Measurements from ENCODE around the gene NCKAP5. TPM values are rescaled to one million over a fixed set of nuclear protein-coding genes. Genes with fewer than 3 reads are reported as not detected.
"Not testable (repeated sequence)": the region's sequence is repeated elsewhere in the genome, so short reads cannot be mapped to it uniquely, and the experiment has no call there.

Gene NCKAP5
- total RNA-seq, 1 experiment from 2014 or later, result 6.5 TPM

DNA sequence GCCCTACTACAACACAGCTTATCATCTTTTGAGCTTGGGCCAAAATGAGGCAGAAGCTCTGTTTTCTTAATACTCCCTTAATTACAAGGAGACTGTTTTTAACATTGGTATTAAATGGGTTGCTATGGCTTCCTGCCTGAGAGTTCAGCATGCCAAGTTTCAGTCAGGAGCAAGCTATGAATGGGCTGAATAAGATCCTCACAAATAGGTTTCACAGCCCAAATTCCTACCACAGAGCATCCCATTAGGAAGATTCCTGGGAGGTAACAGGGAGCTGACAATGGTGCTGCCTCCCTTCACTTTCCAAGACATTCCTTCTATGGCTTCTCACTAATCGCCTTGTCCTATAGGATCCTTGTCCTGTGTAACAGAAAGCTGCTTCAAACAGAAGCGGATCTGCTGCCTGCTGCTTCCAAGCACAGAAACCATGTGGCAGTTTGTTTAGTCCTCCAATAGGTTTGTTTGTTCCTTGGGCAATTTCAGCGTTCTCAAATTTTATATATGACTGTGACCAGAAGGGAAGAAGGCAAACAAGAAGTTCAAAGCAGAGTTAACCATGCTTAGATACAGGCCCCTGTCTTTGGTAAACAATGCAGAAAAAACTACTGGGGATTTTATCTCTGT, 70.9 kb downstream of the NCKAP5 start:
- peak; percentile 53 for DNase-seq (ENCODE audit: low read depth)

DNA sequence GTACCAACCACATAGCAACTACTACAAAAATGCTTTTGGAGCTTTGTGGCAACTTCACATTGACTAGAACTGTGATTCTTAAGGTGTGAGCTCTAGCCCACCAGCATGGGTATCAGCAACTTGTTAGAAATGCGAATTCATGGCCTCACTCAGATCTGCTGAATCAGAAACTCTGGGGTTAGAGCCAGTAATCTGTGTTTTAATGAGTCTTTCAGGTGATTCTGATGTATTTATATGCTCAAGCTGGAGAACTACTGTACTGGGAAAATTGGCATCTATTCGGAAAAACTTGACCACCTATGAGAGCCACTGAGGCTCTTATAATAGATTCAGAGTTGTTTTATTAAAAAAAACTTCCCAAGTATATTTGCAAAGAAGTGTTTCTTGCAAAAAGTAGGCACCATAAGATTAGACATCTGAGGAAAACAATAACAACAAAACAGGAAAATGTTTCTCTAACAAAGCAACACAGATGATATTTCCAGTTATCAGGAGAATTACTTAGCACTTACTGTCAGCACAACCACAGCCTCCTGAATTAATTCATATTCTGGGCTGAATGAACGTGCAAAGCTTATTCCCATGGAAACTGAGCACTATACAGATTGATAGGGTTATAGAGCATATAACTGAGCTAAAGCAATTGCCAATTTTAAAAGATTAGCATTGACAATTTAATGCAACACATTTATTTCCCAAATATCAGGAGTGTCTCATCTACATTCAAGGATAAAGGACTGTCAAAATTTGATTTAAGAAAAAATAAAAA, 71.6 kb downstream of the NCKAP5 start:
- DNase-seq (ENCODE audit: low read depth), result no peak

- DNase-seq (ENCODE audit: low read depth), result no peak
Measured at GRCh38 chr2:133495226-133495625, 73.0 kb downstream of the NCKAP5 start.

DNA sequence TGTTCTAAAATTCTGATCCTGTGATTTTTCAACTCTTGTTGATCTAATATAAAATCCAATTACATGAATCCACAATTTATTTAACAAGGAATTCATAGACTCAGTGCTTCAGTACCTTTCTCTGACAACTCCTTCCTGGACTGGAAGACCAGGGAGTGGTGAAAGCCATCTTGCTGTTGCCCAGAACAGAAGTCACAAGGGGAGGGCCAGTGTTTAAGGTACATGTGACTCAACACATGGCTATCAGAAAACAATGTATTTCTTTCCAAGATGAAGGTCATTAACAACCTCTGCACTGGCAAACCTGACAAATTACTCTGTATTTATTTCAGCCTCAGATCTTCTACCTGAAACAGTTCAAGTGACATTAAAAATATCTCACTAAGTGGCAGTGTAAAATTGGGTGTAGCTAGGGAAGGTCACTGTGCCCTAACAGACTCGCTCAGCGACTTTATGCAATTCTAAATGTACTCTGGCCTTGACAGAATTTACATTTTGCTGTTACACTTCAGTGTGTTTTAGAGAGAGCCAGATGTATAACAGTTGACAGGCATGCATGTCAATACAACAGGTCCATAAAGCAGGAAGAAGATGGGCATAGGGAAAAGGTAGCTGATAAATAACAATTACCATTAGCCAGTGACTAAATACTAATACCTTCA, 75.4 kb downstream of the NCKAP5 start:
- DNase-seq (ENCODE audit: low read depth), result no peak

DNA sequence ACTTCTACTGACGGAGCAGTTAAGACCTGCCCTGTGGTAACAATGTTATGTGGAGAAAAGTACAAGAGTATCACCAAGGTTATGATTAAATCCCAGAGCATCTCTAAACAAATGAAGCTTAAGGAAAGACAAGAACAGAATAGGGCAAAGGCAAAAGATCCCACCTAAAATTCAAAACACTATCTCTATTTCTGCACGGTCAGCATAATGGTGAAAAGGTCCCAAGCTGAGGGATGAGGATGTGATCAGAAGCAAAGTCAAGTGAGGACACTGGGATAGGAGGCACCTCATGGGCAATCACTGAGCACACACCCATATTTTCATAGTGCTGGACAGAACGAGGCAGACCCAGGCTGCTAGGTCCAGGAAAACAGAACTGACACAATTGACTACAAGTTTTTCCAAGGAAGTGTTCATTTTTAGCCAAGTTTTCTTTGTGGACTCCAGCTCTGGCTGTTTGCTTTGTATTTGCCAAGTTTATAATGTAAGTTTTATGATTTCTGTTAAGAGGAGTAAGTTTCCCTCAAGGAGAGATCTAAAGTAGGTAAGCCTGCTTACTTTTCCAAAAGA, 77.8 kb downstream of the NCKAP5 start:
- no peak for DNase-seq (ENCODE audit: low read depth)

DNA sequence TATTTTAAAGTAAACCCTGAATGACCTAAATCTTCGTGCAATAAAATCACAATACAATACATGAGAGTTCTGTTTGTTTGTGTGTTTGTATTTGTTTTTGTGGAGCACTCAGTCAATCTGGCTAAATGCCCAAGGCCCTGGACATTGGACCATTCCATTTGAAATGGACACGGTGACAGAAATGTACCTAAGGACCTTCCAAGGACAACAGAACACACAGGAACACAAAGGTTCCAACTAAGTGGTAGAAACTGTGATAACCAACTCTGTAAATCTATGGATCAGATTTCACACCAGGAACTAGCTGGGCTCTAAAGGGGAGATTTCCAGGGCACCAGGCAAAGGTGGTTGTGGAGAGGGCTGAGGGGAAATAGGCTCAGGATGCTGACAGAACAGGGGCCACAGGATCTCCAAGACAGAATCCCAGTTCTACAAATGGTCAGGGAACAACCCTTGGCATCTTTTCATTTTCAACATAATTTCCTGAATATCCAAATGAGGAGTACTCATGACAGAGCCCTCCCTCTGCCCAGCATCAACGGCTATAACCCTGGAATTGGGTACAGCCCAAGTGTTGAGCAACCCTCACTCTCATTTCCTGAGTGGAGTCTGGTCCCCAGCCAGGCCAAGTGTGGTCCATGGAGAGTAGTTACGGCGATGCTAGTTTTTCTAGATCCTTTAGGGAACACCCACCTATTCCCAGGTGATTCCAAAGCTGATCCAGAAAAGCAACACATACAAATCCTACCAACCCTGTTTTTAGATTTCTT, 78.4 kb downstream of the NCKAP5 start:
- peak; percentile 56 for DNase-seq (ENCODE audit: low read depth)

DNA sequence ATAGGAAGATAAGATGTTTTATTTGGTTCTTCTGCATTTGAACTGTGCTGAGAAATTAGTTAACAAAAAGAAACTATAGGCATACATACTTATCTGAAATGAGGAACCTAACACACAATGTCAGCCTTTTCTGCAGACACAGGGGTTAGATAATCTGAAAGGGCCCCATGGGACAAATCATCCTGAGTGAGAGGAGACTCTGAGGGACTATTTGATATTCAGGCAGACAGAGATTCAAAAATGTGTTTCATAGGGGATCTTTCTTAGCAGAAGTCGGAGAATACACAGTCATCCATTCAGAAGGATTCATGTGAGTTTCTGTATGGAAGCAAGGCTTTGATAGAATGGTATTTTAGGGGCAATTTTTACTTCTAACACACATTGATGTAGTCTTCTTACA, 79.1 kb downstream of the NCKAP5 start:
- no peak for DNase-seq (ENCODE audit: low read depth)

DNA sequence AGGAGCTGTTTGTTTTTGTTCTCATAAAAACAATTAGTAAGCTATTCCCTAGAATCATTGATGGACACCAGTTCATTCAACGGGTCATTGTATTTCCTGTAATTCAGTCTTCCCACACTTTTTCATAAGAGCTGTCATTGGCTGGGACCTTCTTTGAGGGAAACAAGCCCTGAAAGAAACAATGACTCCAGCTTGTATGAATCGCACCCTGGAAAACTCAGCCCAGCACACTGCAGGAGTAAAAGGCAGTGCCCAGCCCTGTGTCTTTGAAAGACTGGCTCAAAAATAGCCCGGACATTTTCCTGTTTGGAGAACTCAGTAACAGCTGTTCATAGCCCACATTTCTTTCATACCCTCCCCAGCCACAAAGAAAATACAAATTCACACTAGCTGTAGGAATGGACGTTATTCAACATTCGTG, 81.5 kb downstream of the NCKAP5 start:
- DNase-seq (ENCODE audit: low read depth), result no peak

GRCh38 chr2:133485868-133486267, 82.4 kb downstream of the NCKAP5 start:
- DNase-seq (ENCODE audit: low read depth), result no peak

GRCh38 chr2:133484784-133485183, 83.5 kb downstream of the NCKAP5 start:
- no peak for DNase-seq (ENCODE audit: low read depth)

DNA sequence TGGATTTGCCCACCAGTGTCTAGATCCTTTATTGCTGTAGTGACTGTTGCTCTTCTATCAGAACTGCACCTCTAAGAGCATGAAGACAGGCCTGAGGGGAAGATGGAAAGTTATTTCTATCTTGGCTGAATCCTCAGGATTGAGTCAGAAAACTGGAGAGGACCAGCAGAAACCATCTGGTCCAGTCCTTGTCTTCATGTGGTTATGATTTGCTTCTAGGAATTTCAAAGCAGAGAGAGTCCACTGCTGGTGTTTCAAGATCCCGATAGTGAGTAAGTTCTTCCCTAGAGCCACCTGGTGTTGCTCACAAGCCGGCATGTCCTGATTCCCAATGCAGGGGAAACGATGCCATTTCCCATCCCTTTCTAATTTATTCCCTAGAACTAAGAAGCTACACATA, 84.2 kb downstream of the NCKAP5 start:
- peak; percentile 39 for DNase-seq (ENCODE audit: low read depth)

GRCh38 chr2:133483181-133483580, 85.1 kb downstream of the NCKAP5 start:
- DNase-seq (ENCODE audit: low read depth), result no peak

GRCh38 chr2:133480707-133481429, 87.4 kb downstream of the NCKAP5 start:
- DNase-seq (ENCODE audit: low read depth), result no peak

DNA sequence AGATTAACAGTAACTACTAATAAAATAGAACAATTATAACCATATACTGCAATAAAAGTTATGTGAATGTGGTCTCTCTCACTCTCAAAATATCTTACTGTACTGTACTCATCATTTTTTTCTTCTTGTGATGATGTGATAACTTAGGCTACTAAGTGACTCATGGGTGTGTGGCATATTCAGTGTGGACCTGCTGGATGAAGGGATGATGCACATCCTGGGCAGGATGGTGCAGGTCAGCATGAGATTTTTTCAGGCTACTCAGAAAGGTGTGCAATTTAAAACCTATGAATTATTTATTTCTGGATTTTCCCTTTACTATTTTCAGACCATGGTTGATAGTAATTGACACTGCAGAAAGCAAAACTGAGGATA, 90.7 kb downstream of the NCKAP5 start:
- peak; percentile 63 for DNase-seq (ENCODE audit: low read depth)

DNA sequence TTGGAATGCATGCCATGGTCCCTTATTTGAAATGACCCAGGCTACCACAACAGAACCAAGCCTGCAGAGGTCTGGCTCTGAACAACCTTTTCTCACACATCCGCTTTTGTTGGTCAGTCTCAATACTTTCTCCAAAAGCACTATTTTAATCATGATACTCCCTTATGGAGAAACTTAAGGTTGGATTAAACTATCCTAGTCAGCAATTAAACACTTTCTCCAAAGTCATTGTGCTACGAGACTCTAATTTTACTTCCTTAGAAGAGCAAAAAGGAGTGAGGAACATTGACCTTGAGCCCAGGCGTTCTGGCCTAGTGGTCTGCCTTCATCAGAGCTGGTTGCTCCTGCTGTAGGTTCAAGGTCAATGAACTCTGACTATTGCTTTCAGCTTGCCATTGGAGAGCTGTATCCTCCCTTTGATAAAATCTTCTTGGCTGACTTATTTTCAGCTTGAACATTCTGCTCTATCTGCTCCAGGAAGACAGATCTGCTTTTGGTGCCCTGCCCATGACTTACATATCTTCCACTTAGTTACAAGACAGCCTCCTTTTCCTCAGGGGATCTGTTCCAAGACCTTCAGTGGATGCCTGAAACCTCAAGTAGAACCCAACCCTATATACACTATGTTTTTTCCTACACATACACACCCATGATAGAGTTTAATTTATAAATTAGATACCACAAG, 91.2 kb downstream of the NCKAP5 start:
- DNase-seq (ENCODE audit: low read depth), result no peak

- no peak for DNase-seq (ENCODE audit: low read depth)
Measured at GRCh38 chr2:133476286-133476685, 92.0 kb downstream of the NCKAP5 start.

DNA sequence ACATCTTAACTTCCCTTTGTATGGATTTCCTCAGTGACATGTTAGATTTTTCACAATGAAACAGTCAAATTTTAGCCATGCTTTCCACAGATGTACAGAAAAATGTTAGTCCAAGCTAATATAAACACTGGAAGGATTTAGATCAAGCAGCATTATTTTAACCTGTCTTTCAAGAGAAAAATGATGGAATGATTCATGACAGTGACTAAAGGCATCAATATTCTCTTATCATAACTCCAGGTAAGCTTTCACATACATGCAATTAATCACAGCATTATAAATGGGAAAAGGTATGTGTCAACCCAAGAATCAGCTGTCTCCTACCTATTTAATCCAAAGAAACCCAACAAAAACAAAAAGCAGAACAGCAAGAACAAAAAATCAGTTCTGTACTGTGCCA, 92.7 kb downstream of the NCKAP5 start:
- DNase-seq (ENCODE audit: low read depth), result no peak

DNA sequence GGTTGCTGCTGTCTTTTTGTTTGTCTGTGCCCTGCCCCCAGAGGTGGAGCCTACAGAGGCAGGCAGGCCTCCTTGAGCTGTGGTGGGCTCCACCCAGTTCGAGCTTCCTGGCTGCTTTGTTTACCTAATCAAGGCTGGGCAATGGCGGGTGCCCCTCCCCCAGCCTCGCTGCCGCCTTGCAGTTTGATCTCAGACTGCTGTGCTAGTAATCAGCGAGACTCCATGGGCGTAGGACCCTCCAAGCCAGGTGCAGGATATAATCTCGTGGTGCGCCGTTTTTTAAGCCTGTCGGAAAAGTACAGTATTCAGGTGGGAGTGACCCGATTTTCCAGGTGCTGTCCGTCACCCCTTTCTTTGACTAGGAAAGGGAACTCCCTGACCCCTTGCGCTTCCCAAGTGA, 97.8 kb downstream of the NCKAP5 start:
- DNase-seq (ENCODE audit: low read depth), result not testable (repeated sequence)

GRCh38 chr2:133462811-133463210, 105.5 kb downstream of the NCKAP5 start:
- DNase-seq (ENCODE audit: low read depth), result no peak

- DNase-seq (ENCODE audit: low read depth), result no peak
Measured at GRCh38 chr2:133461484-133461883, 106.8 kb downstream of the NCKAP5 start.

- DNase-seq (ENCODE audit: low read depth), result peak; percentile 32
Measured at GRCh38 chr2:133459590-133459989, 108.7 kb downstream of the NCKAP5 start.

Measured in M059J (cell line).